ENCODE data around the gene LRMDA. TPM values are rescaled to one million over a fixed set of nuclear protein-coding genes. Genes with fewer than 3 reads are reported as not detected.

Gene LRMDA
- total RNA-seq, 4 donors from 2014 or later: 0.88 to 14.1 (median 5.1) TPM; not detected in 1

GRCh38 chr10:75544993-75545706 lies 113.7 kb downstream of the LRMDA start:
- DNase-seq: no peak
- Histone ChIP-seq H3K36me3 (no peaks in the 10 kb centered on the region), H3K4me1 (peaks cover 0 to 37% (median 18%) of the 10 kb centered on the region in 3 donors), H3K27me3 (no peaks in the 10 kb centered on the region), H3K9me3 (no peaks in the 10 kb centered on the region), H3K27ac (peak overlapping the region in 1 of 4 donors; percentile 1), H3K4me3 (no peak overlapping the region)
- no peak for TF ChIP-seq POLR2A (IDR thresholded peaks at IDR 0.05)
- TF ChIP-seq CTCF (IDR thresholded peaks at IDR 0.05): no peak
- intact Hi-C loops (cut with DNase I): no loop called here
- WGBS, 2 donors: 56 to 67% methylated on average over 5 of the region's 5 CpGs

- H3K9me3 ChIP-seq: no peaks in the 10 kb centered on the region
- no peak for TF ChIP-seq CTCF (IDR thresholded peaks at IDR 0.05)
- TF ChIP-seq POLR2A (IDR thresholded peaks at IDR 0.05): no peak
- intact Hi-C loops (cut with DNase I): no loop called here
- H3K4me1 ChIP-seq: peaks cover 0 to 37% (median 18%) of the 10 kb centered on the region in 3 donors
- DNase-seq: no peak
- H3K27me3 ChIP-seq: no peaks in the 10 kb centered on the region
- no peaks in the 10 kb centered on the region for H3K36me3 ChIP-seq
- no peak overlapping the region for H3K4me3 ChIP-seq
- H3K27ac ChIP-seq: no peak overlapping the region
These were observed 114.6 kb downstream of the LRMDA start for GRCh38 chr10:75546004-75546403.

- no peak for TF ChIP-seq POLR2A (IDR thresholded peaks at IDR 0.05)
- no peak for TF ChIP-seq CTCF (IDR thresholded peaks at IDR 0.05)
- intact Hi-C loops (cut with DNase I): no loop called here
These were observed 116.2 kb downstream of the LRMDA start for GRCh38 chr10:75547391-75548298.

GRCh38 chr10:75548356-75548755 lies 116.9 kb downstream of the LRMDA start:
- TF ChIP-seq CTCF (IDR thresholded peaks at IDR 0.05) (no peak), POLR2A (IDR thresholded peaks at IDR 0.05) (no peak)
- no peak for DNase-seq
- Histone ChIP-seq H3K4me1 (peaks cover 0 to 22% (median 12%) of the 10 kb centered on the region in 3 donors), H3K27me3 (no peaks in the 10 kb centered on the region), H3K9me3 (peaks cover 0 to 4% (median 0%) of the 10 kb centered on the region in 3 donors), H3K27ac (peak overlapping the region in 1 of 4 donors; percentile 32), H3K4me3 (no peak overlapping the region), H3K36me3 (no peaks in the 10 kb centered on the region)
- intact Hi-C loops (cut with DNase I): no loop called here
- 57 to 77% methylated on average over 1 of the region's 1 CpG for WGBS, 2 donors

More at GRCh38 chr10:75547391-75548298, 116.2 kb downstream of the LRMDA start:
- DNase-seq: no peak
- peak overlapping the region in 1 of 4 donors; percentile 32 for H3K27ac ChIP-seq
- H3K4me3 ChIP-seq: no peak overlapping the region
- WGBS, 2 donors: 64 to 74% methylated on average over 7 of the region's 7 CpGs
- H3K27me3 ChIP-seq: no peaks in the 10 kb centered on the region
- peaks cover 0 to 4% (median 0%) of the 10 kb centered on the region in 3 donors for H3K9me3 ChIP-seq
- H3K36me3 ChIP-seq: no peaks in the 10 kb centered on the region
- peaks cover 0 to 30% (median 15%) of the 10 kb centered on the region in 3 donors for H3K4me1 ChIP-seq

- H3K27me3 ChIP-seq: no peaks in the 10 kb centered on the region
- no peaks in the 10 kb centered on the region for H3K36me3 ChIP-seq
- intact Hi-C loops (cut with DNase I): no loop called here
- no peak for DNase-seq
- no peak for TF ChIP-seq POLR2A (IDR thresholded peaks at IDR 0.05)
- TF ChIP-seq CTCF (IDR thresholded peaks at IDR 0.05): no peak
- H3K27ac ChIP-seq: no peak overlapping the region
- no peak overlapping the region for H3K4me3 ChIP-seq
- peaks cover 0 to 5% (median 0%) of the 10 kb centered on the region in 3 donors for H3K4me1 ChIP-seq
- H3K9me3 ChIP-seq: peaks cover 0 to 4% (median 0%) of the 10 kb centered on the region in 3 donors
These were observed 118.8 kb downstream of the LRMDA start for GRCh38 chr10:75550191-75550590.
